ENCODE measurements around the gene SCO2. TPM values are rescaled to one million over a fixed set of nuclear protein-coding genes. Genes with fewer than 3 reads are reported as not detected.

The SCO2 gene
- total RNA-seq, 1 donor from 2014 or later = 5.3 TPM

Other genes starting within 250 kb of the SCO2 start
- gene PLXNB2, start 218.0 kb downstream of the SCO2 start, total RNA-seq = 9.0 and 9.5 TPM in 2 replicates
- 1.4 and 2.2 TPM in 2 replicates for gene DENND6B, start 198.6 kb downstream of the SCO2 start, total RNA-seq
- 44.0 and 44.1 TPM in 2 replicates for gene PPP6R2, start 182.3 kb downstream of the SCO2 start, total RNA-seq
- 108 and 115 TPM in 2 replicates for gene SBF1, start 50.6 kb downstream of the SCO2 start, total RNA-seq
- 3.0 and 3.2 TPM in 2 replicates for gene ADM2, start 44.1 kb downstream of the SCO2 start, total RNA-seq
- 0.21 and 0.40 TPM in 2 replicates for gene MIOX, start 38.7 kb downstream of the SCO2 start, total RNA-seq
- gene LMF2, start 17.9 kb downstream of the SCO2 start, total RNA-seq = 78.4 and 79.2 TPM in 2 replicates
- 131 and 133 TPM in 2 replicates for gene NCAPH2, start 17.4 kb downstream of the SCO2 start, total RNA-seq
- gene TYMP, start 4.4 kb upstream of the SCO2 start, total RNA-seq = 62.1 and 63.0 TPM in 2 replicates
- 5.3 and 6.8 TPM in 2 replicates for gene KLHDC7B, start 20.3 kb upstream of the SCO2 start, total RNA-seq
- gene SYCE3, start 37.3 kb upstream of the SCO2 start, total RNA-seq = 0.69 TPM in 1 of 2 replicates, not detected in the other
- gene CPT1B, start 52.8 kb upstream of the SCO2 start, total RNA-seq = 63.1 and 71.5 TPM in 2 replicates
- 83.2 and 84.7 TPM in 2 replicates for gene CHKB, start 57.3 kb upstream of the SCO2 start, total RNA-seq
- 0.19 TPM in 2 replicates for gene MAPK8IP2, start 75.2 kb upstream of the SCO2 start, total RNA-seq
- 20.6 and 22.1 TPM in 2 replicates for gene ARSA, start 102.6 kb upstream of the SCO2 start, total RNA-seq
- gene SHANK3, start 147.2 kb upstream of the SCO2 start, total RNA-seq = 0.17 and 0.21 TPM in 2 replicates
- gene ACR, start 212.6 kb upstream of the SCO2 start, total RNA-seq = not detected in 2 replicates